Measurements from ENCODE around the gene HOMER3.

GRCh38 chr19:18886972-18887371 lies 54.0 kb downstream of the HOMER3 start:
- TF ChIP-seq, protein P1, sequence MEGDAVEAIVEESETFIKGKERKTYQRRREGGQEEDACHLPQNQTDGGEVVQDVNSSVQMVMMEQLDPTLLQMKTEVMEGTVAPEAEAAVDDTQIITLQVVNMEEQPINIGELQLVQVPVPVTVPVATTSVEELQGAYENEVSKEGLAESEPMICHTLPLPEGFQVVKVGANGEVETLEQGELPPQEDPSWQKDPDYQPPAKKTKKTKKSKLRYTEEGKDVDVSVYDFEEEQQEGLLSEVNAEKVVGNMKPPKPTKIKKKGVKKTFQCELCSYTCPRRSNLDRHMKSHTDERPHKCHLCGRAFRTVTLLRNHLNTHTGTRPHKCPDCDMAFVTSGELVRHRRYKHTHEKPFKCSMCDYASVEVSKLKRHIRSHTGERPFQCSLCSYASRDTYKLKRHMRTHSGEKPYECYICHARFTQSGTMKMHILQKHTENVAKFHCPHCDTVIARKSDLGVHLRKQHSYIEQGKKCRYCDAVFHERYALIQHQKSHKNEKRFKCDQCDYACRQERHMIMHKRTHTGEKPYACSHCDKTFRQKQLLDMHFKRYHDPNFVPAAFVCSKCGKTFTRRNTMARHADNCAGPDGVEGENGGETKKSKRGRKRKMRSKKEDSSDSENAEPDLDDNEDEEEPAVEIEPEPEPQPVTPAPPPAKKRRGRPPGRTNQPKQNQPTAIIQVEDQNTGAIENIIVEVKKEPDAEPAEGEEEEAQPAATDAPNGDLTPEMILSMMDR (IDR thresholded peaks at IDR 0.05; ENCODE audit: poor library complexity): no peak
- TF ChIP-seq EZH2phosphoT487 (IDR thresholded peaks at IDR 0.05; ENCODE audit: low read depth, severe bottlenecking, unreplicated experiment): no peak

Data from hepatocyte (in vitro differentiated cells).